NCI-H1694 treated with DMSO at 0.1 percent for 48 hours (cell line): Measurements from ENCODE around the gene TUBA4B.
A peak's percentile ranks its signal among the peaks of the same experiment; 100 is the strongest.
"Not testable (repeated sequence)": the region's sequence is repeated elsewhere in the genome, so short reads cannot be mapped to it uniquely, and the experiment has no call there.

ENCODE experiments used
- DNase-seq: peaks from one replicate; lab custom pipeline; 2025; lab: John Stamatoyannopoulos, UW

Gene TUBA4B

GRCh38 chr2:219248845-219249202, 4.2 kb upstream of the TUBA4B start:
- no peak for DNase-seq

DNA sequence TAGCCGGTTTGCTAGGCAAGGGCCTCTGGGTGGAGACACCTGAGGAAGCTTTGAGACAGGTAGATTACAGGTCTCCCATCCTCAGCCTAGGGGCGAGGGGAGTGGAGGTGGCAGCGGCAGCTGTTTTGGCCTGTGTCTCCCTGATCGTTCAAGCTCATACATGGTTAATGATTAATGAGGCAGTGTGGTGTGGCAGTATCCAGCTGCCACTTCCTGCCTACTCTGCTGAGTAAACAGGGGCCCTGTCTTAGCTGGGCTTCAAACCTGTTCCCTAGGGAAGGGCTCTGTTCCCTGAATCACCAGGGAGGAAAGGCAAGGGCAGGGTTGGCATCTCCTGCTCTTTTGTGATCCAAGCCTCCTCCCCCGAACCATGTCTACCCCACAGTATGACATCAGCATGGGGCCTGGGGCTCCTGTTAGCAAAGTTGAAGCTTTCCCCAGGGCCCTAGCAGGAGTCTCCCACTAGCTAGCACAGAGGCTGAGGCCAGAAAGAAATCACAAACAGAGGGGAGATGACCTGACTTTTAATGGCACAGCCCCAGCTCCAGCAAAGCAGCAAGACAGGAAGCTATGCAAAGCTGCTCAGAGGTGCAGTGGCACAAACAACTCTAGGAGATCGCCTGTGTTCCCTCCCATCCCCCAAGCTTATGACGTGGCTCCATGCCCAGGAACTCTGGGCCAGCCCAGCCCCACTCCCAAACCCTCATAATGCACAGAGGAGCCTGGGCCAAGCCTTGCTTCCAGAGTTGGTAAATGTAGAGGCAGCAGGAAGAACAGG, 3.7 kb upstream of the TUBA4B start:
- DNase-seq: peak; percentile 96

DNA sequence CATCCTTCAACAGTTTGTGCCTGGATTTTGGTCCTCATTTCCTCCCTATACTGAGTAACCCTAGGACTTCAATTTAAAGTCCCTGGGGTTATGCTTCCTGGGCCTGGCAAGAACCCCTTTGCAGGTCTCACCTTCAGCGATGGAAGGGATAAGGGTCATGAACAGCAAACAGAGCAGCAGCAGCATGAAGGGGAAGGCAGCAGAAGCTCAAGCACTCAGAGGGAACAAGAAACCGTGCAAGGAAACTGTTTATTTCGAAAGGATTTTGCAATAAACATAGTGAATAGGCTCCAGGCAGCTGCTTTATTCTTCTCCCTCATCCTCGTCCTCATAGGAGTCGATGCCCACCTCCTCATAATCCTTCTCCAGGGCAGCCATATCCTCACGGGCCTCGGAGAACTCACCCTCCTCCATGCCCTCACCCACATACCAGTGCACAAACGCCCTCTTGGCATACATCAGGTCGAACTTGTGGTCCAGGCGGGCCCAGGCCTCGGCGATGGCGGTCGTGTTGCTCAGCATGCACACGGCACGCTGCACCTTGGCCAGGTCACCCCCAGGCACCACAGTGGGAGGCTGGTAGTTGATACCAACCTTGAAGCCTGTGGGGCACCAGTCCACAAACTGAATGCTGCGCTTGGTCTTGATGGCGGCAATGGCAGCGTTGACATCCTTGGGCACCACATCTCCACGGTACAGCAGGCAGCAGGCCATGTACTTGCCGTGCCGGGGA, 2.8 kb upstream of the TUBA4B start:
- no peak for DNase-seq

DNA sequence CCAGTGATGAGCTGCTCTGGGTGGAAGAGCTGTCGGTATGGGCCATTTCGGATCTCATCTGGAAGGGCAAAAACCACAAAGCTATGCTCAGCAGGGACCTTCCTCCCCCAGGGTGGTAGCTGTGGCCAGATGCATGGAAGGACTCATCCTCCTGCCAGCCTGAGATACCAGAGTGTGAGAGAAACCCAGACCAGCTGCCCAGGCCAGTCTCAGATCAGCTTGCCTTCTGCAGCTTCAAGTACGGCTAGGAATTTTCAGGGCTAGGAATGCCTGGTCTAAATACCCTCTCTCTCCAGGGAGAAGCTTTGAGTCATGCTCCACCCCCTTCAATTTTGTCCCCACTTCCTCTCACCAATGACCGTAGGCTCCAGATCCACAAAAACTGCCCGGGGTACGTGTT, 1.4 kb upstream of the TUBA4B start:
- DNase-seq: no peak

DNA sequence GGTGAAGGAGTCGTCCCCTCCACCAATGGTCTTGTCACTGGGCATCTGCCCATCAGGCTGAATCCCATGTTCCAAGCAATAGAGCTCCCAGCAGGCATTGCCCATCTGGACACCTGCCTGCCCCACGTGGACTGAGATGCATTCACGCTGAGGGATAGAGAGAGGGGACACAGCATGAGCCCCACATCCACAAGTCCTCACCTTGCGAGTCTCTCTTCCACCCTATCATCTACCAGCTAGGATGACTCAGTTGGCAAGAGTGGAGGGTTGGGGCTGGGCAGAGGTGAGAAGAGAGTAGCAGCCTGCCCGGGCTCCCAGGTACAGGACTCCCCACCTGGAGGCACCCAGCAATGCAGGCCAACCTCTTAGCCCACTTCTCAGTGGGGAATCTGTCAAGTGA, 959 bp upstream of the TUBA4B start:
- DNase-seq: no peak

GRCh38 chr2:219252570-219252899, 508 bp upstream of the TUBA4B start:
- DNase-seq: no peak

DNA sequence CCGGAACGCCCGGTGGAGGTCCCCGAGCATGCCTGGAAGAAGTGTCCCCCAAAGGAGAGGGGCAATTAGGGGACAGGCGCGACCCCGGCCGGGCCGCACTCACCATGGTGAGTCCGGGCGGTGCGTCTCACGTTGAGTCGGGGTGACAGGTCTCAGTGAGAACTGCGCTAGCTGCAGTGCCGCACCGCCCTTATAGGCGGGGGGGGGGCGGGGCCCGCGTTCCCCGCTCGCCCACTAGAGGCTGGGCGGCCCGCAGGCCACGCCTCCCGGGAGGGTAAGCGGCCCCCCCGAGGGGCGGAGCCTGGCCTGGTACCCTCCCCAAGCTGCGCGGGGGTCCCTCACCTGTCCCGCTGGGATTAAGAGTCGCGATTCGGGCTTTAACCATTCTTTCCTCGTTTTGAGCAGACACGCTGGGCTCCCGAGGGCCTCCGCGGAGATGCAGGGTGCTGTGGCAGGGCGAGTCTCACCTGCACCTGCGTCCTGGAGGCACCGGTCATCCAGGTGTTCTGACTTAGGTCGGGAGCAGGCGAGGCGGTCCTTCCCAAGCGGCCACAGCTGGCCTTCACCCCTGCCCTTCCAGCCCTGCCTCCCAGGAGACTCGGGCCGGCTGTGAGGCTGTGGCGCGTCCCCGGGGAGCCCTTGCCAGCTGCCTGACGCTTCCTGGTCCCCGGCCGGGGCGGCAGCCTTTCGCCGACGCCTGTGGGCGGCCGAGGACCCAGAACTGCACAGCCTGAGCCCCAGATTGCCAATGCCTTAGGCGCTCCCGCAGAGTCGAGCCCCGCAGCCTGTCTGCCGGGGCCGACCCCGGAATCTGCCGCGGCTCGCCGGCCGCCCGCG, 928 bp downstream of the TUBA4B start, which contains the start of gene TUBA4A:
TSS of gene TUBA4A (minus strand) at position 166 of the 837 bp plus-strand sequence. CDS start at position 106, 60 bp downstream.
- peak; percentile 59 for DNase-seq

DNA sequence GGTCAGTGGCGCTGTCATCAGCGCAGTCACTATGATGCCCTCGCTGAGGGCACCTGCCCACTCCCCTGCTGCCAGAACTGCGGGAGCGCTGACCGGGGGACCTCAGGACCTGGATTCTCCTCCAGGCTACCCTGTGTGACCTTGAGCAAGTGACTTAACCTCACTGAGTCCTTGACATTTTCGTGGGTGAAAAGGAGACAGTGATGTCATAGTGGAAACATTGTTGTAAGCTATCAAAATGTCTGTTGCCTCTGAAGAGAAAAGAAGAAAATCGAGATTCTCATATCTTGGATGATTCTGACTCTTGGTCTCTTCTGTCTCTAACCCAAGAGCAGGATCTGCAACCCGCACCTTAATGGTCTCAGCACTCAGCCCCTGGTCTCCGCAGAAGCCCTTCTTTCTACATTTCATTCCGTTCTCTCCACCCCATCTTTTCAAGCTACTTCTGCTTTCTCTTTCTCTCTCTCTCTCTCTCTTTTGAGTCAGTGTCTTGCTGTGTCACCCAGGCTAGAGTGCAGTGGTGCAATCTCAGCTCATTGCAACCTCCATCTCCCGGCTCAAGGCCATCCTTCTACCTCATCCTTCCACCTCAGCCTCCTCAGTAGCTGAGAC, 1.7 kb downstream of the TUBA4B start:
- DNase-seq: no peak

DNA sequence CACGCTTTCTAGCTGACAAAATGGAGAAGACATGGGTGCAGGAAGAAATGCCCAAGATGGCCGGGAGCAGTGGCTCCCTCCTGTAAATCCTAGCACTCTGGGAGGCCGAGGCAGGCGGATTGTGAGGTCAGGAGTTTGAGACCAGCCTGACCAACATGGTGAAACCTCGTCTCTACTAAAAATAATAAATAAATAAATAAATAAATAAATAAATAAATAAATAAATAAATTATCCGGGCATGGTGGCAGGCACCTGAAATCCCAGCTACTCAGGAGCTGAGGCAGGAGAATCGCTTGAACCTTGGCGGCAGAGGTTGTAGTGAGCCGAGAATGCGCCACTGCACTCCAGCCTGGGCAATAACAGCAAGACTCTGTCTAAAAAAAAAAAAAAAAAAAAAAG, 5.9 kb downstream of the TUBA4B start:
- DNase-seq: not testable (repeated sequence)

- DNase-seq: no peak
Observed at GRCh38 chr2:219261024-219261855, 8.2 kb downstream of the TUBA4B start.

GRCh38 chr2:219266232-219266631, 13.2 kb downstream of the TUBA4B start:
- DNase-seq: no peak

- no peak for DNase-seq
Observed at GRCh38 chr2:219266886-219267285, 13.8 kb downstream of the TUBA4B start.

DNA sequence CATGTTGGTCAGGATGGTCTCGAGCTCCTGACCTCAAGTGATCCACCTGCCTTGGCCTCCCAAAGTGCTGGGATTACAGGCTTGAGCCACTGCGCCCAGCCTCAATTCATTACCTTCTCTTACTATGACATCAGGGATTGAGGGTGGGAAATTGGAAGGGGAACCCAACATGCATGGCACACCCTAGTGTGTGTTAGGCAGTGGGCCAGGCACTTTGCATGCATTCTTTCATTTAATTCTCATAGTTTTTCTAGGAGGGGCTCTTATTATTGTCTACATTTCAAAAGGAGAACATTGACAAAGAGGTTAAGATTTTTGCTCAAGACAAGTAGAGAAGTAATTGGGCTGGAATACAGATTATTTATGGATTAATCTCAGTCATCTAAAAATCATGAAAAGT, 15.3 kb downstream of the TUBA4B start:
- no peak for DNase-seq

- no peak for DNase-seq
Observed at GRCh38 chr2:219269362-219270054, 16.5 kb downstream of the TUBA4B start.

DNA sequence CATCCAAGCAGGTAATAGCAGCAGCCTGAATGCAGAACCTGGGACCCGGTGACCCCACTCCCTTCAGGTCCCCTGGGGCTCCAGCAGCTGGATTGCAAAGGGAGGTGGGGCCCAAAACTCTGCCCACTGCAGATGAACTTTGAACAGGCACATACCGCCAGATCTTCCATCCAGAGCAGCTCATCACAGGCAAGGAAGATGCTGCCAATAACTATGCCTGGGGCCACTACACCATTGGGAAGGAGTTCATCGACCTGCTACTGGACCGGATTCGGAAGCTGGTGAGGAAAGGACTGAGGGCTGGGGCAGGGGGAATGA, 17.0 kb downstream of the TUBA4B start:
- DNase-seq: no peak

DNA sequence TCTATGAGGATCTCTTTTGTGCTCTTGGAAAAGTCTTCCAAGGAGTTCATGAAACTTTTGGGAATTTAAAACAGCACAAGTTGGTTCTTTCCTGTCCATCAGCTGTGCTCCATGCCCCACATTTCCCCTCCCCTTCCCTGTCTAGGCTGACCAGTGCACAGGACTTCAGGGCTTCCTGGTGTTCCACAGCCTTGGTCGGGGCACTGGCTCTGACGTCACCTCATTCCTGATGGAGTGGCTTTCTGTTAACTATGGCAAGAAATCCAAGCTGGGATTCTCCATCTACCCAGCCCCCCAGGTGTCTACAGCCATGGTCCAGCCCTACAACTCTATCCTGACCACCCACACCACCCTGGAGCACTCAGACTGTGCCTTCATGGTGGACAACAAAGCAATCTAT, 18.0 kb downstream of the TUBA4B start:
- no peak for DNase-seq

- DNase-seq: no peak
Observed at GRCh38 chr2:219272356-219272755, 19.3 kb downstream of the TUBA4B start.

DNA sequence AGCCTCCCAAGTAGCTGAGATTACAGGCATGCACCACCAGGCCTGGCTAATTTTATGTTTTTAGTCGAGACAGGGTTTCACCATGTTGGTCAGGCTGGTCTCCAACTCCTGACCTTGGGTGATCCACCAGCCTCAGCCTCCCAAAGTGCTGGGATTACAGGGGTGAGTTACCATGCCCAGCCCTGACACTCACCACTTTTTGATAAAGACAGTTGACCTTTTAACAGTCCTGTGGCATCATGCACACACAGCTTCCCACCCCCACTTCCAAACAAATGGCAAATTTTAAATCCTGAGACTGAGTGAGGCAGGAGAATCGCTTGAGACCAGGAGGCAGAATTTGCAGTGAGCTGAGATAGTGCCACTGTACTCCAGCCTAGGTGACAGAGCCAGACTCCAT, 20.0 kb downstream of the TUBA4B start:
- DNase-seq: no peak

DNA sequence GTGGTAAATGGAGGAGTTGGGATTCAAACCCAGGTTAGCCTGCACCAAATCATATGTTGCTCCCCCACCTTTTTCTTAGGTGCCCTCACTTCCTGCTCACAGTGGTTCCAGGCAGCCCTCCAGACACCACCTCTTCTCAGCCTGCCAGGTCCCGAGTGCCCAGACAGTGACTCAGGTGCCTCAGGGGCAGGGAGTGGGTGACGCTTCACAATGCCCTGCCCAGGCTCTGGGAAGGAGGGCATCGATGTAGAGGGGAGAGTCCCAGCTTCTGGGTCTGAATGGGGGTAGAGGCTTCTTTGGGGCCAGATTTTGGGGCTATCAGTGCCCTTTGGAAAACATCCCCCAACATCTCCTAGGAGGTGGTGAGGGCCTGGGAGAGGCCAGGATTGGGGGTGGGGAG, 20.9 kb downstream of the TUBA4B start:
- no peak for DNase-seq

DNA sequence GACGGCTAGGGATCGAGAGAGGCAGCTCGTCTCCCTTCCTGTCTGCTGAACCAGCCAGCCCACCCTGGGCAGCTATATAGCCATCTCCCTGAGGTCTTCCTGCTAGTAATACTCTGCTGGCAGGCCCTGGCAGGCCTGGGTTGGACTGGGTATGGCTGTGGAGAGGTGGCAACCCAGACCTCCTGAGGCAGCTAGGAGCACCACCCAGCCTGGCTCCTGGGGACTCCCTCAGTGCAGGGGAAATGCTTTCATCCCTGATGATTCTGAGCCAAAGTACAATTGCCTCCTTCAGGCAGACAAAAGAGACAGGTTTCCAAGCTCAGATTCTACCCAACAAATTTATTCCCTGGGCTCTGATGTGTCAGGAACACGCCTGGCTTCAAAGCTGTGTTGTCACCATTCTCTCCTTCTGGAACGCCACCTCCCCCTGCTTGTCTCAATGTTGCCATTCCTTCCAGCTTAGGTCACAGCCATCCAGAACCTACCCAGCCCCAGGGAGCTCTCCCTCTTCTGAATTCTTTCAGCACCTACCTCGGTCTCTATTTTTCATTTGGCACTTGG, 21.4 kb downstream of the TUBA4B start:
- no peak for DNase-seq
